ENCODE results near the gene LRRC27.
"Not testable (repeated sequence)": the region's sequence is repeated elsewhere in the genome, so short reads cannot be mapped to it uniquely, and the experiment has no call there.

LRRC27 gene

DNA sequence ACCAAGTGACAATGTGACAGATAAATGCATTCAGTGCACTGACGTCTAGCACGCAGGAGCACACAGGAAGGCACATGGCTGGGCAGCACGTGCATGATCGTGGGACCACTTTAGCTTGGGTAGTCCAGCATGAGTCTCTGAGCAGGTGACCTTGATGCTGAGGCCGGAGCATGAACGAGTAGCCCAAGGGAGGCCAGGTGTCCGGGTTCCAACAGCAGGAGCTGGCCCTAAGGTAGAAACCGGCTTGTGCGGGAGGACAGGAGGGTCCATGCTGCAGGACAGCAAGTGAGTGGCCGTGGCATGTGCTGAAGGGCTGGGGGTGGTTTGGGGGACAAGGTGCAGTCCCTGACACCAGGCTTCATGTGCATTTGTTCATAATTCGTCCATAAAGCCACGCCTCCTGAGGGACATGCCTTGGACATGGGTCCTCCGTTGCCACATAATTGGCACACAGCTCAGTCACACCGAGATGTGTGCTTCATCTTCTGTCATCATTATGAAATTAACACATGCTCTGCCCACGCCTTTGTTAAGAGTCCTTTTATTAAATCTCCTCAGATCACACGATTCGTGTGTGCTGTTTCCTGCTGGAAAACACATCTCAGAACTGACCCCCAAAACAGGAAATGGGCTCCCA is 21.2 kb upstream of the LRRC27 start:
- TF ChIP-seq, protein P1, sequence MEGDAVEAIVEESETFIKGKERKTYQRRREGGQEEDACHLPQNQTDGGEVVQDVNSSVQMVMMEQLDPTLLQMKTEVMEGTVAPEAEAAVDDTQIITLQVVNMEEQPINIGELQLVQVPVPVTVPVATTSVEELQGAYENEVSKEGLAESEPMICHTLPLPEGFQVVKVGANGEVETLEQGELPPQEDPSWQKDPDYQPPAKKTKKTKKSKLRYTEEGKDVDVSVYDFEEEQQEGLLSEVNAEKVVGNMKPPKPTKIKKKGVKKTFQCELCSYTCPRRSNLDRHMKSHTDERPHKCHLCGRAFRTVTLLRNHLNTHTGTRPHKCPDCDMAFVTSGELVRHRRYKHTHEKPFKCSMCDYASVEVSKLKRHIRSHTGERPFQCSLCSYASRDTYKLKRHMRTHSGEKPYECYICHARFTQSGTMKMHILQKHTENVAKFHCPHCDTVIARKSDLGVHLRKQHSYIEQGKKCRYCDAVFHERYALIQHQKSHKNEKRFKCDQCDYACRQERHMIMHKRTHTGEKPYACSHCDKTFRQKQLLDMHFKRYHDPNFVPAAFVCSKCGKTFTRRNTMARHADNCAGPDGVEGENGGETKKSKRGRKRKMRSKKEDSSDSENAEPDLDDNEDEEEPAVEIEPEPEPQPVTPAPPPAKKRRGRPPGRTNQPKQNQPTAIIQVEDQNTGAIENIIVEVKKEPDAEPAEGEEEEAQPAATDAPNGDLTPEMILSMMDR (conservative IDR thresholded peaks at IDR 0.05; ENCODE audit: low read depth, low read length), result no peak
- H3K4me3 ChIP-seq (ENCODE audit: low read depth, low read length), result no peak overlapping the region
- no peak for DNase-seq (ENCODE audit: low read depth)

DNA sequence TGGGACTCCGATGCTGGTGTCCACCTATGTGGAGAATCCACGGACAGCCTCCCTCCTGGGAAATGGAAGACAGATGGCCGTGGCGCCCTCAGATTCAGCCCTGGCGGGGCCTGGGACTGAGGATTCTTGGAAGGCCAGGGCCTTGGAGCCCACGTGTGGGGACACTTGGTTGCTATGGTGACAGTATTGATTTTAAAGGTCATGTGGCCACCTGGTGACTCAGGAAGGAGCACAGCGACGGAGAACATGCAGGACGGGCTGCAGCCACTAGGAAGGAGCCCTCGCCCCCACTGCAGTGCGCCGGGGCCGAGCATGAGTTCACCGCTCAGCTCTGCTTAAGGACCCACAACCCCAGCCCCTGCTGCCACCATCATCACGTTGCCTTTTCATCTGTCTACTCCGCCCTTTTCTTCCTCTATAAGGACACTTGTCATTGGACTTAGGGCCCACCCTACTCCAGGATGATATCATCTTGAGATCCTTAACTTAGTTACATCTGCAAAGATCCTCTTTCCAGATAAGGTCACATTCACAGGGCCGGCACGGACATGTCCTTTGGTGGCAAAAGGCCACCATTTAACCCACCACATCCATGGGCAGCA is 20.6 kb upstream of the LRRC27 start:
- TF ChIP-seq, protein P1 (conservative IDR thresholded peaks at IDR 0.05; ENCODE audit: low read depth, low read length), result no peak
- no peak for DNase-seq (ENCODE audit: low read depth)
- H3K4me3 ChIP-seq (ENCODE audit: low read depth, low read length), result no peak overlapping the region

DNA sequence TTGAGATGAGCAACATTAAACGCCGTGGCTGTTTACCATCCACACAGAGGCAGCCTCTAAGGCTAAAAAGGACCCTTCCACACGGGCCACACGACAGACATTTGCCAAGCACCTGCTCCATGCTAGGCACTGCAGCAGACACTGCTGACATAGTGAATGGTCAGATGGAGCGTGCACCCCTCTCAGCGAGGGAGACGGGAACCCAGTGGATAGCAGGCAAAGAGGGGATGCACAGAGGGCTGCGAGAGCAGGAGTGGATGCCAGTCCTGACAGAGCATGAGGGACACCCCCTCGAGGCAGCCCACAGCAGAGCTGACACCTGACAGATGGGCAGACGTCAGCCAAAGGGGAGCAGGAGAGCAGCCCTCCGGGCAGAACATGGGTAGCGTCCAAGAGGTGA is 18.7 kb upstream of the LRRC27 start:
- H3K4me3 ChIP-seq (ENCODE audit: low read depth, low read length), result no peak overlapping the region
- TF ChIP-seq, protein P1 (conservative IDR thresholded peaks at IDR 0.05; ENCODE audit: low read depth, low read length), result no peak
- DNase-seq (ENCODE audit: low read depth), result no peak

DNA sequence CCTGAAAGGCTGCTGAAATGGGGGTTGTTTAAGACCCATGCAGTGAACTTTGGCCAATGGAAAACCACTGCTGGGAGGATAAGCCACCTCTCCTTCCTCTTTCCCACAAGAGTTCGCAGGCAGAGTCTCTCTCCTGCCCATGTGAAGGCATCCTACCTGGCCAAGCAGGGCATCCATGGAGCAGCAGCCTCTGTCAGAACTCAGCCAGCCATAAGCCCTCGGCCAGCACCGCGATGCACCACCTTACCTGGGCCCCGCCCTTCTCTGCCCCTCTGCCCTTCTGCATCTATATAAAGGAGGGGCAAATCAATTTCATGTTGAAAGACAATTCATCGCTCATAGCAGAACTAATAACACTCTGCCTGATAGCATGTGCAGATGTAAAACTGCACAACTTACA is 18.1 kb upstream of the LRRC27 start:
- DNase-seq (ENCODE audit: low read depth), result no peak
- TF ChIP-seq, protein P1 (conservative IDR thresholded peaks at IDR 0.05; ENCODE audit: low read depth, low read length), result no peak
- no peak overlapping the region for H3K4me3 ChIP-seq (ENCODE audit: low read depth, low read length)

DNA sequence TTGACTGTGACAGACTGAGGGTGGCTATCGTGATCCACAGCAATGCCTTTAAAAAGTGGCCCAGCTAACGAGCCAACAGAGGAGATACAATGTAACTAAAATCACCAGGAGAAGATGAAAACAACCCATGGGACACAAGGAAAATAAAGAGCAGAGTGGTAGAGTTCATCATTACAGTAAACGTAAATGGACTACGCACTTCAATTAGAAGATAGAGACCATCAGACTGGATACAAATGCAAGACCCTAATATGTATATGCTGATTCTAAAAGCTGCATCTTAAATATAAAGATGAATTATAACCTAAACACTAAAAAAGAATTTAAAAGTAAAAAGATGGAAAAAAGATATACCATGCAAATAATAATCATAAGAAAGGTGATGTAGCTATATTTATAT is 17.7 kb upstream of the LRRC27 start:
- TF ChIP-seq, protein P1 (conservative IDR thresholded peaks at IDR 0.05; ENCODE audit: low read depth, low read length), result no peak
- DNase-seq (ENCODE audit: low read depth), result no peak

DNA sequence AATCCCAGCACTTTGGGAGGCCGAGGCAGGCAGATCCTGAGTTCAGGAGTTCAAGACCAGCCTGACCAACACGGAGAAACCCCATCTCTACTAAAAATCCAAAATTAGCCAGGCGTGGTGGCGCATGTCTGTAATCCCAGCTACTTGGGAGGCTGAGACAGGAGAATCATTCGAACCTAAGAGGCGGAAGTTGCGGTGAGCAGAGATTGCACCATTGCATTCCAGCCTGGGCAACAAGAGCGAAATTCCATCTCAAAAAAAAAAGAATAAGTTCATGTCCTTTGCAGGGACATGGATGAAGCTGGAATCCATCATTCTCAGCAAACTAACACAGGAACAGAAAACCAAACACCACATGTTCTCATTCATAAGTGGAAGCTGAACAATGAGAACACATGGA is 17.1 kb upstream of the LRRC27 start:
- not testable (repeated sequence) for DNase-seq (ENCODE audit: low read depth); H3K4me3 ChIP-seq (ENCODE audit: low read depth, low read length)

More for the DNA sequence above, 17.7 kb upstream of the LRRC27 start:
- no peak overlapping the region for H3K4me3 ChIP-seq (ENCODE audit: low read depth, low read length)

DNA sequence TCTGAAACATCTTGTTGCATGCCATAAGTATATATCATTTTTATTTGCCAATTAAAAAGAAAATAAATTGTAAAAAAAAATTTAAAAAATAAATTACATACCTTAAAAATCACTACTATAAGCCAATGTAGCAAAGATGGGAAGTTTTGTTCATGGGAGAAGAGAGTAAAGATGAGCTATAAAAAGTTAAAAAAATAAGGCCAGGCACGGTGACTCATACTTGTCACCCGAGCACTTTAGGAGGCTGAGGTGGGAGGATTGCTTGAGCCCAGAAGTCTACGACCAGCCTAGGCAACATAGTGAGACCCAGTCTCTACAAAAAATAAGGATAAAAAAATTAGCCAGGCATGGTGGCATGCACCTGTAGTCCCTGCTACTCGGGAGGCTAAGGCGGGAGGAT is 15.9 kb upstream of the LRRC27 start:
- DNase-seq (ENCODE audit: low read depth), result no peak
- TF ChIP-seq, protein P1 (conservative IDR thresholded peaks at IDR 0.05; ENCODE audit: low read depth, low read length), result no peak
- H3K4me3 ChIP-seq (ENCODE audit: low read depth, low read length), result no peak overlapping the region

DNA sequence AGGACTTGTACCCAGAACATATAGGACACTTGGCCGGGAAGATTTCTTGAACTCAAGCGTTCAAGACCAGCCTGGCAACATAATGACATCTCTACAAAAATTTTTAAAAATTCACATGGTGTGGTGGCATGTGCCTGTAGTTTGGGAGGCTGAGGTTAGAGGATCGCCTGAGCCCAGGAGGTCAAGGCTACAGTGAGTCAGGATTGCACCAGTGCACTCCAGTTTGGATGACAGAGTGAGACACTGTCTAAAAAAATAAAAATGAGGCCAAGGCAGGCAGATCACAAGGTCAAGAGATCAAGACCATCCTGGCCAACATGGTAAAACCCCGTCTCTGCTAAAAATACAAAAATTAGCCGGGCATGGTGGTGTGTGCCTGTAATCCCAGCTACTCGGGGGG is 14.5 kb upstream of the LRRC27 start:
- DNase-seq (ENCODE audit: low read depth); H3K4me3 ChIP-seq (ENCODE audit: low read depth, low read length): not testable (repeated sequence)

Measured in choroid plexus epithelial cell (primary cell).